Measurements from ENCODE around the gene HAGH. TPM values are rescaled to one million over a fixed set of nuclear protein-coding genes. Genes with fewer than 3 reads are reported as not detected.
"Not testable (repeated sequence)": the region's sequence is repeated elsewhere in the genome, so short reads cannot be mapped to it uniquely, and the experiment has no call there.

HAGH gene
- 100 to 1,000 TPM; 113 to 123 TPM for total RNA-seq
- long read RNA-seq, transcript HAGH-202 (9 exons, 2,984 nt): major isoform, 41 of 51 reads
- long read RNA-seq, partial matches to known transcripts: 10 of 51 reads
- long read RNA-seq, other reads (novel, unspliced or antisense): 0 of 51 reads

GRCh38 chr16:1826691-1827573 lies at the start of gene HAGH, which contains the start of gene FAHD1:
HAGH (minus strand) TSS chr16:1826825; CDS start chr16:1826787, 38 bp downstream.
FAHD1 (plus strand) TSS chr16:1827206; CDS start chr16:1827239, 33 bp downstream.
- ATAC-seq: peak; percentile 96 to 97
- intact Hi-C loops (cut with DNase I): no loop called here
- peak; percentile 94 for DNase-seq

- DNase-seq; ATAC-seq; intact Hi-C loops (cut with DNase I): not testable (repeated sequence)
Observed at GRCh38 chr16:1876066-1876465, 49.4 kb upstream of the HAGH start.

- intact Hi-C loops (cut with DNase I): no loop called here
Observed at GRCh38 chr16:1874854-1875253, 48.2 kb upstream of the HAGH start.

GRCh38 chr16:1871974-1872635 lies 45.5 kb upstream of the HAGH start, which contains the start of gene MEIOB:
MEIOB (minus strand) TSS chr16:1872164; CDS start chr16:1868175, 3,989 bp downstream.
- DNase-seq (peak; percentile 34), ATAC-seq (peak; percentile 73 to 77)
- intact Hi-C loops (cut with DNase I): no loop called here

More at GRCh38 chr16:1874854-1875253, 48.2 kb upstream of the HAGH start:
- ATAC-seq (no peak), DNase-seq (no peak)

- no peak for ATAC-seq
- intact Hi-C loops (cut with DNase I): no loop called here
Observed at GRCh38 chr16:1870365-1871082, 43.9 kb upstream of the HAGH start.

GRCh38 chr16:1865902-1866690 lies 39.5 kb upstream of the HAGH start:
- DNase-seq: no peak
- intact Hi-C loops (cut with DNase I): loop anchor here in 1 of 2 donors (2.0 kb wide), 1 partner anchor 65 kb away; no protein-coding TSS in a partner anchor
- no peak for ATAC-seq

More at GRCh38 chr16:1870365-1871082, 43.9 kb upstream of the HAGH start:
- DNase-seq: no peak

GRCh38 chr16:1863681-1864460 lies 37.2 kb upstream of the HAGH start:
- no peak for DNase-seq
- ATAC-seq: no peak
- intact Hi-C loops (cut with DNase I): loop anchor here in 1 of 2 donors (2.0 kb wide), 1 partner anchor 67 kb away; no protein-coding TSS in a partner anchor

GRCh38 chr16:1862394-1862793 lies 35.8 kb upstream of the HAGH start:
- intact Hi-C loops (cut with DNase I): no loop called here
- ATAC-seq (no peak), DNase-seq (no peak)

- ATAC-seq: no peak
- intact Hi-C loops (cut with DNase I): no loop called here
- DNase-seq: no peak
Observed at GRCh38 chr16:1861730-1862129, 35.1 kb upstream of the HAGH start.

- intact Hi-C loops (cut with DNase I): no loop called here
- ATAC-seq (peak; percentile 15 to 87), DNase-seq (no peak)
Observed at GRCh38 chr16:1859650-1860049, 33.0 kb upstream of the HAGH start.

GRCh38 chr16:1858189-1858865 lies 31.7 kb upstream of the HAGH start:
- intact Hi-C loops (cut with DNase I): no loop called here
- DNase-seq (no peak), ATAC-seq (peak in 1 of 2 donors; percentile 63)

GRCh38 chr16:1857433-1858097 lies 30.9 kb upstream of the HAGH start:
- intact Hi-C loops (cut with DNase I): no loop called here
- ATAC-seq (no peak), DNase-seq (no peak)

- intact Hi-C loops (cut with DNase I): no loop called here
- ATAC-seq (no peak), DNase-seq (no peak)
Observed at GRCh38 chr16:1851793-1852192, 25.2 kb upstream of the HAGH start.

GRCh38 chr16:1850981-1851380 lies 24.4 kb upstream of the HAGH start:
- intact Hi-C loops (cut with DNase I): no loop called here
- no peak for ATAC-seq
- no peak for DNase-seq

GRCh38 chr16:1846416-1846815 lies 19.8 kb upstream of the HAGH start:
- intact Hi-C loops (cut with DNase I): no loop called here
- DNase-seq (no peak), ATAC-seq (no peak)

- intact Hi-C loops (cut with DNase I): no loop called here
- ATAC-seq (no peak), DNase-seq (no peak)
Observed at GRCh38 chr16:1845985-1846384, 19.4 kb upstream of the HAGH start.
